GM19238 (cell line): ENCODE measurements around the gene ARID1A.
"Not testable (repeated sequence)": the region's sequence is repeated elsewhere in the genome, so short reads cannot be mapped to it uniquely, and the experiment has no call there.

Experiments used
- DNase-seq: peaks from one replicate; pipeline ENCODE4 v3.0.0; 2011; ENCODE audit warnings: low spot score; ENCODE audit not compliant: insufficient read length

ARID1A gene

DNA sequence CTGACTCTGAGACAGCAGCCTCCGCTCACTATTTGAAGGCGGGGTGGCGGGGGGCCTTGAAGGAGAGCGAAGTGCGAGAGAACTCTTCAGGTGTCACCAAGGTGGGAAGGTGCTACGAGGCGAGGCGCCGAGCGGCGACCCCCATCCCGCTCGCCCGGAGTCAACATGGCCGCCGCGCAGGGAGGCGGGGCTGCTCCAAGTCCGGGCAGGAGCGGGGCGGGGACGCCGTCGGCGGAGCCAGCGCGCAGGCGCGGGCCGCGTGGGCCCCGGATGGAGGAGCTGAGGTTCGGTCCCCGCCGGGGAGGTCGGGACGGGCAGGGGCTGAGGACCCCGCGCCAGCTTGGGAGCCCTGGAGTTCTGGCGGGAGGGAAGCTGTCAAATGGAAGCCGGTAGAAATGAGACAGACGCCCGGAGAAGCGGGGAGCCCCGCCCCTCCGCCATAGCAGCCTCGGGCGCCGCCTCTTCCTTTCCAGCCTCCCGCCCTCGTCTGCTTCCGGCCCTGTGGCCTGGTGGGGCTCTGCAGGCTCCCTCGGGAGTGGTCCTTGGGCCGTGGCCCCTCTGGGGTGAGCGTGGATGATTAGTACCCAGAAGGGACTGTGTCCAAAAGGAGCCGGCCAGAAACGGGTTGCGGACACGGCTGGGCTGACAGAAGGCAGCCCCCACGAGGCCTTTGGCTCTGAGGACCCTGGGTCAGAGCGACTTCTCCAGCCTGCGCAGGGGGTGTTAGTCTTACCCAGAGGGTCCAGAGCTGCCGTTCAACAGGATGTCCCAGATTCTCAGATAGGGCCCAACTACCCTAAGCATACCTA is 92.1 kb downstream of the ARID1A start, which contains the start of gene PIGV:
Gene PIGV (plus strand): TSS at position 245 of the 809 bp plus-strand sequence. CDS start 2,866 bp downstream, outside the sequence.
- DNase-seq = peak; percentile 90

- no peak for DNase-seq
Measured at GRCh38 chr1:26788515-26788785, 92.6 kb downstream of the ARID1A start.

DNA sequence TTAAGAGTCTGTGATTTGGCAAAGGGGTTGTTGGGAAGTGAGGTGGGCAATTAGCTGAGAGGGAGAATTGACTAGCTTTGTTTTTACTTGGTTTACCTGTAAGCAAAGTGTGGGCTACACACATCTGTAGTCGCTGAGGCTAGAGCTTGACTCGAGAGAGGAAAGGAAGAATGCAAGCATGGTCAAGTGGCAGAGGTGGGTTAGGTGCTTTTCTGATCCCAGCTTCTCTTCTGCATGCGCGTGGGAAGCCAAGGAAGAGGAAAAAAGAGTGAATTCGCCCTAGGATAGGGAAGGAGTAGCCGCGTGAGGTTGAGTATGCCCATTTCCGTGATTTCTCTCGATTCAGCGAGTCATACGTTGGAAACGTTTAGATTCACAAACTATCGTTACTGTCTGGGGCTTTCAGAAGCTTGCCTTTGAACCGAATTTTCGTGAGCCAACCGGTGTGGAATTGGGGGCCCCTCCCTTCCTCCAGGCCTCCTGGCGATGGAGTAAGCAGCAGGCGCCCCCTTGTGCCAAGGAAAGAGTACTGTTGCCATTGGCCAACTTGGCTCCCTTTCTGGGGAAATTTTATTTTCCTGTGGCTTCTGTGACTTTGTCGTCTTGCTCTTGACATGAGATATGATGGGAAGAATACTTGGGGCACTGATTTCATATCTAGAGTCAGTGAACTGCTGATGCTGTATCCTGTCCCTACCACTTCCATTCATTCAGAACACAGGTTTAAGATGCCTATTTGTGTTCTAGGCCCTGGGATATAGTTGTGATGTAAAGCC is 93.2 kb downstream of the ARID1A start:
- DNase-seq = peak; percentile 81

- no peak for DNase-seq
Measured at GRCh38 chr1:26789612-26789865, 93.7 kb downstream of the ARID1A start.

- DNase-seq = no peak
Measured at GRCh38 chr1:26789931-26790330, 94.1 kb downstream of the ARID1A start.

- DNase-seq = no peak
Measured at GRCh38 chr1:26790551-26790953, 94.7 kb downstream of the ARID1A start.

DNA sequence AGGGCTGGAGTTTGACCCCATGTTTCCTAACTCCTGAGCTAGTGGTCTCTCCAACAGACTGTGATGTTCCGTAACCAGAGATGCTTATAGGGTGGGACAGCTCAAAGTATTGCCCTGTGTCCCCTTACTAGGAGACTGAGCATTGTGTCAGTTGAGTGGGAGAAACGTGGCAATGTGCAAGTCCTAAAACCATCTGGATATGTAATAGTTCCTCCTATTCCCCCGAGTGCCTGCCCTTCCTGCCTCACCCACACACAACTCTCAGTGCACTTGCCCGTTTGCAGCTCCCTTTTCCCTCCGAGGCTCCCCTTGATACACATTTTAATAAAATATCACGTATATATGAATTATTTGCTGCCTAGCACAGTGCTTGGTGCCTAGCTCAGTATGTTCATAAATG is 95.3 kb downstream of the ARID1A start:
- no peak for DNase-seq

DNA sequence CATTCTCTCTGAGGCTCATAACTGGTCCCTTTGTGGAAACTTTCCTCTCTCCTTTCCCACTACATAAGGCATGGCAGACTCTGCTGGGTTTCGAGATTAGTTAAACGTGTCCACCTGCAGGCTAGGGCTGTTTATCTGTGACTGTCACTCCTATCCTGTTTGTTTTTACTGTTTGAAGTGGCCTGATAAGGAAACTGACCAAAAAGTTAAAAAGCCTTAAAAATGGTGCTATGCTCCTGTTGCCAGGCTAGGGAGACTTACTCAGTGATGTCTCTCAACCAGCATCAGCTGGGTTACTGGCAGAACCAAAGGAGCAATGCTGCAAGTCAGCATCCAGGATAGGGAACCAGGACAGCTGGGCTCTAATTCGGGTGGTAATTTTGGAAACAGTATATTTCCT is 95.8 kb downstream of the ARID1A start:
- no peak for DNase-seq

DNA sequence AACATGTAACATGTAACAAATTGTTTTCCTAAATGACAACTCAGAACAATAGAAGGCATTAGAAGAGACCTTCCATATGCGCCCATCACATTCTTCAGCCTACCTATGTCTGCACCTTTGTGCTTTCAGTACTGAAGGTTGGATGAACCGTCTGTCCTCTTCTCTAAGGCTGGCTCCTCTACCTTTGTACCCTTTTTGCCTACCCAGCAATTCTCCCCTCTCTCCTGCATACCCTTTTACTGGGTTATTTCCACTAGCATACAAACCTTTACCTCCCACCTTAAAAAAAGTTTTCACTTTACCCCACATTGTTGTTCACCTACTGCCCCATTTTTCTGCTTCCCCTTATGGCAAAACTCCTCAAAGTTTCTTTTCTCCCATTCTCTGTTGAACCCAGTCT is 97.1 kb downstream of the ARID1A start:
- no peak for DNase-seq

DNA sequence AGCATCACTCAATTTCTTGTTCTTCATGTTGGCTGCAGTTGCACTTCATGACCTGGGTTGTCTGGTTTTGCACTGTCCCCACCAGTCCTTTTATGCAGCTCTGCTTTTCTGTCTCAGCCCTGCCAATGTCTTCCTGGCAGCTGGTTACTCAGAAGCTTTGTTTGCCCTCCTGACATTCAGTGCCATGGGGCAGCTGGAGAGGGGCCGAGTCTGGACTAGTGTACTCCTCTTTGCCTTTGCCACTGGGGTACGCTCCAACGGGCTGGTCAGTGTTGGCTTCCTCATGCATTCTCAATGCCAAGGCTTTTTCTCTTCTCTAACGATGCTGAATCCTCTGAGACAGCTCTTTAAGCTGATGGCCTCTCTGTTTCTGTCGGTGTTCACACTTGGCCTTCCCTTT is 98.6 kb downstream of the ARID1A start:
- no peak for DNase-seq

DNA sequence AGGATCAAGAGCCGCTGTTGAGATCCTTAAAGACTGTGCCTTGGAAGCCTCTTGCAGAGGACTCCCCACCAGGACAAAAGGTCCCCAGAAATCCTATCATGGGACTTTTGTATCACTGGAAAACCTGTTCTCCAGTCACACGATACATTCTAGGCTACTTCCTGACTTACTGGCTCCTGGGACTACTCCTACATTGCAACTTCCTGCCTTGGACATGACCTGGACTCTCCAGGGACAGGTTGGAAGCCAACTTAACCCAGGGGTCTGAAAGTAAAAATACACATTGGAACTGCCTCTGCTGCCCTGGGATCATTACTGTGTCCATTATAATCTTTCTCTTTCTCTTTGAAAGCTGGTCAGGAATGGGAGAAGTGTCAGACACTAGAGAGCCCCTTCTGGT is 101.8 kb downstream of the ARID1A start:
- DNase-seq = no peak

DNA sequence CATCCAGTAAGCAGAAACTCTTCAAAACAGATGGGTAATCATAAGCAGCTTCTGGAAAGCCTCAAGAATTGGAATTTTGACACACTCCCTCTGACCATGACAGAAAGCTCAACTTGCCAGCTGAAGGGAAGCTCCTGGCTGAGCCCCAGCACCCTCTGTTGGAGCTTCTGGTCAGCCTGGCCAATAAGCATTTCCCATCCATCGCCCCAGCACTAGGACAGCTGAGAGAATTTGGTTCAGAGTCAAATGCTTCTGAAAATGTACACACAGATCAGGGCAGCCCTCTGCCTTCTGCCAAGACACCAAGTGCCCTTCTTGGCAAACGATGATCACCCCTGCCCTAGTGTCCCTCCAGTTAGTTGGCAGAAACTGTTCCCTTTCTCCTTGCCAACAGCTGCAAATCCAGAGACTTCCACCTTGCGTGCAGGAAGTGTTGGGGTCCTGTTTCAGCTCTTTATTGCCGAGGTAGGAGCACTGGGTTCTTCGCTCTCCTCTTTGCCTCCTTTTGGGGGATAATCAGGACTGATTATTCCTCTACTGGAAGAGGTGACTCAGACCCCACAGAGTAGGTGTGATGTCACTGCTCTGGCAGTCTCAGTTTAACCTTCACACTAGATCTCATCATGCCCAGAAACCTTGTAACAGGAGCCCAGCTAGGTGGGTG is 103.8 kb downstream of the ARID1A start:
- no peak for DNase-seq

DNA sequence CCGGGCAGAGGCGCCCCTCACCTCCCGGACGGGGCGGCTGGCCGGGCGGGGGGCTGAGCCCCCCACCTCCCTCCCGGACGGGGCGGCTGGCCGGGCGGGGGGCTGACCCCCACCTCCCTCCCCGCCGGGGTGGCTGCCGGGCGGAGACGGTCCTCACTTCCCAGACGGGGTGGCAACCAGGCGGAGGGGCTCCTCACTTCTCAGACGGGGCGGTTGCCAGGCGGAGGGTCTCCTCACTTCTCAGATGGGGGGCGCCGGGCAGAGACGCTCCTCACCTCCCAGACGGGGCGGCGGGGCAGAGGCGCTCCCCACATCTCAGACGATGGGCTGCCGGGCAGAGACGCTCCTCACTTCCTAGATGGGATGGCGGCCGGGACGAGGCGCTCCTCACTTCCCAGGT is 108.1 kb downstream of the ARID1A start:
- not testable (repeated sequence) for DNase-seq

DNA sequence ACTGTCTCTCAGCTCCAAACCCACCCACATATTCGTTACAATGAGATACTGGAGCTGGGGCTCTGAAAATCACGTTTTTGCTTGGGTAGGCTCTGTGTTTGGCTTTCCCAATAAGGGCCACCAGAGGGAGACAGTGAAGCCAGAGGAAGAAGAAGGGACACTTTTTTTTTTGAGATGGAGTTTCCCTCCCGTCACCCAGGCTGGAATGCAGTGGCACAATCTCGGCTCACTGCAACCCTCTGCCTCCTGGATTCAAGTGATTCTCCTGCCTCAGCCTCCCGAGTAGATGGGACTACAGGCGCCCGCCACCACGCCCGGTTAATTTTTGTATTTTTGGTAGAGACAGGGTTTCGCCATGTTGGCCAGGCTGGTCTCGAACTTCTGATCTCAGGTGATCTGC is 114.3 kb downstream of the ARID1A start:
- peak; percentile 76 for DNase-seq

GRCh38 chr1:26811057-26811456 is 115.2 kb downstream of the ARID1A start:
- no peak for DNase-seq

GRCh38 chr1:26811708-26812107 is 115.9 kb downstream of the ARID1A start:
- no peak for DNase-seq

GRCh38 chr1:26814377-26814776 is 118.6 kb downstream of the ARID1A start:
- no peak for DNase-seq

DNA sequence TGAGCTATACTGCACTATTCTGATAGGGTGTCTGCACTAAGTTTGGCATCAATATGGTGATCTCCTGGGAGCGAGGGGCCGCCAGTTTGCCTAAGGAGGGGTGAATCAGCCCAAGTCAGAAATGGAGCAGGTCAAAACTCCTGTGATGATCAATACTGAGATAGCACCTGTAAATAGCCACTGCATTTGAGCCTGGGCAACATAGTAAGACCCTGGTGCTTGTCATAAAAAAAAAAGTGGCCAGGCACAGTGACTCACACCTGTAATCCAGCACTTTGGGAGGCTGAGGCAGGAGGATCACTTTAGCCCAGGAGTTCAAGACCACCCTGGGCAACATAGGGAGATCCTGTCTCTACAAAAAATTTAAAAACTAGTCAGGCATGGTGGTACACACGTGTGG is 119.1 kb downstream of the ARID1A start:
- DNase-seq = no peak

GRCh38 chr1:26820784-26821269 is 125.0 kb downstream of the ARID1A start:
- peak; percentile 74 for DNase-seq

- DNase-seq = no peak
Measured at GRCh38 chr1:26822737-26823395, 127.1 kb downstream of the ARID1A start.

GRCh38 chr1:26824731-26825130 is 128.9 kb downstream of the ARID1A start:
- DNase-seq = no peak
